SK-N-SH (cell line): ENCODE measurements around the gene EFHD1. TPM values are rescaled to one million over a fixed set of nuclear protein-coding genes. Genes with fewer than 3 reads are reported as not detected.

Experiments
- CTCF ChIA-PET: fragments of 300-600, 350-600 bp; formaldehyde crosslinking; extraction: SDS; loops from one replicate; lab custom pipeline; 2021; lab: Yijun Ruan, JAX
- POLR2A ChIA-PET: fragments of 350-600 bp; sonication (Branson Sonifier 250); formaldehyde crosslinking; extraction: SDS; loops from one replicate; lab custom pipeline; 2020; ENCODE audit warnings: antibody characterized with exemption, inconsistent platforms; lab: Yijun Ruan, JAX
- DNase-seq: peaks from one replicate; pipeline ENCODE4 v3.0.0; 2012
- H2AFZ ChIP-seq: fragments of 200-600 bp; sonication (generic); 2 replicates; pipeline ENCODE4 v1.8.1; 2016; ENCODE audit warnings: antibody characterized with exemption, mild to moderate bottlenecking, low read depth
- H3F3A ChIP-seq: fragments of 200-600 bp; sonication (generic); replicated peaks from 2 replicates; pipeline ENCODE3; 2016; ENCODE audit warnings: antibody characterized with exemption, mild to moderate bottlenecking; ENCODE audit not compliant: insufficient read depth
- H3K27ac ChIP-seq, 2 experiments: fragments of 200-500 bp in 1 of 2; fragments of 200-600 bp in 1 of 2; sonication (Bioruptor generic) in 1 of 2; sonication (generic), shearing (Covaris generic) in 1 of 2; 2 replicates each; pipeline versions ENCODE4 v1.5.1 to v1.6.1; 2014 to 2016; ENCODE audit warnings: low read depth in 2 of 2, inconsistent platforms in 1 of 2, low read length in 1 of 2, mild to moderate bottlenecking in 1 of 2, mixed read lengths in 1 of 2
- H3K27me3 ChIP-seq: fragments of 200-600 bp; sonication (generic), shearing (Covaris generic); 2 replicates; pipeline ENCODE4 v1.6.1; 2016; ENCODE audit warnings: mixed run types; ENCODE audit not compliant: insufficient read depth
- H3K36me3 ChIP-seq, 2 experiments: fragments of 200-500 bp in 1 of 2; fragments of 200-600 bp in 1 of 2; sonication (Bioruptor generic) in 1 of 2; sonication (generic) in 1 of 2; replicated peaks in 1 of 2; 2 replicates each; pipeline versions ENCODE3 to v1.5.1; 2014 to 2016; ENCODE audit warnings: low read length in 1 of 2, mild to moderate bottlenecking in 1 of 2; ENCODE audit not compliant: insufficient read depth in 2 of 2, control insufficient read depth in 1 of 2
- H3K4me1 ChIP-seq, 2 experiments: fragments of 200-500 bp in 1 of 2; fragments of 200-600 bp in 1 of 2; sonication (Bioruptor generic) in 1 of 2; sonication (generic), shearing (Covaris generic) in 1 of 2; 2 replicates each; pipeline versions ENCODE4 v1.5.1 to v1.6.1; 2014 to 2016; ENCODE audit warnings: low read depth in 1 of 2, low read length in 1 of 2, mixed run types in 1 of 2; ENCODE audit not compliant: insufficient read depth in 2 of 2, control insufficient read depth in 1 of 2
- H3K4me2 ChIP-seq: fragments of 200-600 bp; sonication (generic), shearing (Covaris generic); 2 replicates; pipeline ENCODE4 v1.6.1; 2017; ENCODE audit warnings: mixed run types
- H3K4me3 ChIP-seq, 2 experiments: fragments of 200-500 bp in 1 of 2; fragments of 200-600 bp in 1 of 2; sonication (Bioruptor generic) in 1 of 2; sonication (generic), shearing (Covaris generic) in 1 of 2; 2 replicates each; pipeline versions ENCODE4 v1.5.1 to v1.8.1; 2014 to 2016; ENCODE audit warnings: low read depth in 2 of 2, inconsistent platforms in 1 of 2, low read length in 1 of 2, mild to moderate bottlenecking in 1 of 2, mixed read lengths in 1 of 2, moderate library complexity in 1 of 2
- H3K79me2 ChIP-seq: fragments of 200-600 bp; sonication (generic); 2 replicates; pipeline ENCODE4 v1.8.1; 2017; ENCODE audit warnings: mild to moderate bottlenecking; ENCODE audit not compliant: insufficient read depth
- H3K9ac ChIP-seq: fragments of 200-600 bp; sonication (generic); 2 replicates; pipeline ENCODE4 v1.6.1; 2017; ENCODE audit warnings: mixed run types
- H3K9me2 ChIP-seq: fragments of 200-600 bp; sonication (generic); 2 replicates; pipeline ENCODE4 v1.6.1; 2017; ENCODE audit warnings: mixed run types
- H3K9me3 ChIP-seq: fragments of 200-600 bp; sonication (generic); 2 replicates; pipeline ENCODE4 v1.6.1; 2017; ENCODE audit warnings: mixed run types, mild to moderate bottlenecking, moderate library complexity
- H4K20me1 ChIP-seq: fragments of 200-600 bp; sonication (generic); 2 replicates; pipeline ENCODE4 v1.6.1; 2017; ENCODE audit warnings: mild to moderate bottlenecking, mixed run types; ENCODE audit not compliant: insufficient read depth
- CTCF ChIP-seq: fragments of 200-600 bp; sonication (generic); IDR thresholded peaks from 2 replicates; pipeline ENCODE4 v1.6.1; 2017; ENCODE audit warnings: antibody characterized with exemption, mild to moderate bottlenecking, moderate library complexity
- ELF1 ChIP-seq: IDR thresholded peaks from 2 replicates; pipeline ENCODE4 v1.4.0; 2012
- EP300 ChIP-seq, 2 experiments: IDR thresholded peaks; 2 replicates each; pipeline versions ENCODE4 v1.4.0 to v1.6.1; 2012; ENCODE audit warnings: borderline replicate concordance in 1 of 2, low read depth in 1 of 2, low read length in 1 of 2
- EZH2phosphoT487 ChIP-seq: fragments of 200-600 bp; sonication (generic); IDR thresholded peaks from 2 replicates; pipeline ENCODE4 v1.6.1; 2017; ENCODE audit warnings: low read depth, mixed run types, mild to moderate bottlenecking, antibody characterized with exemption, moderate library complexity, borderline replicate concordance
- FOSL2 ChIP-seq: IDR thresholded peaks from 2 replicates; pipeline ENCODE4 v1.4.0; 2012; ENCODE audit warnings: low read depth, mild to moderate bottlenecking, moderate library complexity, borderline replicate concordance
- GABPA ChIP-seq: IDR thresholded peaks from 2 replicates; pipeline ENCODE4 v1.4.0; 2012; ENCODE audit warnings: low read depth, mild to moderate bottlenecking
- GATA2 ChIP-seq: sonication (generic); formaldehyde crosslinking; IDR thresholded peaks from 2 replicates; pipeline ENCODE4 v1.5.0; 2020; ENCODE audit warnings: mild to moderate bottlenecking, missing genetic modification reagents
- IRF3 ChIP-seq: fragments of 150-350 bp; IDR thresholded peaks from 2 replicates; pipeline ENCODE4 v1.6.1; 2016; ENCODE audit warnings: mild to moderate bottlenecking, low read depth, low read length
- JUND ChIP-seq: IDR thresholded peaks from 2 replicates; pipeline ENCODE4 v1.4.0; 2012
- MAX ChIP-seq: IDR thresholded peaks from 2 replicates; pipeline ENCODE4 v1.4.0; 2012; ENCODE audit warnings: low read depth
- MEF2A ChIP-seq: IDR thresholded peaks from 2 replicates; pipeline ENCODE4 v1.4.0; 2012; ENCODE audit warnings: low read depth, borderline replicate concordance
- NFIC ChIP-seq: IDR thresholded peaks from 2 replicates; pipeline ENCODE4 v1.4.0; 2012; ENCODE audit warnings: borderline replicate concordance
- PBX3 ChIP-seq: IDR thresholded peaks from 2 replicates; pipeline ENCODE4; 2012
- RCOR1 ChIP-seq: fragments of 150-350 bp; IDR thresholded peaks from 2 replicates; pipeline ENCODE4 v1.6.1; 2017; ENCODE audit warnings: antibody characterized with exemption, low read length
- REST ChIP-seq: IDR thresholded peaks from 2 replicates; pipeline ENCODE4 v1.6.1; 2012; ENCODE audit warnings: mild to moderate bottlenecking, low read depth, low read length, moderate library complexity
- SIN3A ChIP-seq: IDR thresholded peaks from 2 replicates; pipeline ENCODE4 v1.6.1; 2012; ENCODE audit warnings: low read depth, mild to moderate bottlenecking, low read length, moderate library complexity, borderline replicate concordance
- TAF1 ChIP-seq: IDR thresholded peaks from 2 replicates; pipeline ENCODE4 v1.6.1; 2012; ENCODE audit warnings: low read depth, mild to moderate bottlenecking, low read length, moderate library complexity, borderline replicate concordance
- YY1 ChIP-seq: IDR thresholded peaks from 2 replicates; pipeline ENCODE4 v1.4.0; 2012; ENCODE audit warnings: low read depth, mild to moderate bottlenecking
- WGBS: methylation state at CpG from one replicate; pipeline ENCODE4 v1.1.6; 2017; ENCODE audit warnings: low lambda C conversion rate; 5-methylcytosine and 5-hydroxymethylcytosine counted together
- polyA plus RNA-seq, 3 experiments: library from polyadenylated mRNA; depleted of rRNA; stranded (reverse); fragments of >200 nt; gene quantifications; 2 replicates each; pipeline ENCODE4 v1.2.3, GENCODE V29; 2012

EFHD1 gene
- polyA plus RNA-seq, 1 of the 3 experiments (the other 2 are of a cell fraction): not detected

GRCh38 chr2:232607011-232607410 lies 26.4 kb upstream of the EFHD1 start (continued):
- TF ChIP-seq SIN3A: no peak
- TF ChIP-seq NFIC: no peak
- TF ChIP-seq, all 33 proteins: peak for 0

GRCh38 chr2:232609607-232610006 lies 23.8 kb upstream of the EFHD1 start:
- no peak overlapping the region for H3K4me3 ChIP-seq
- H3K4me2 ChIP-seq: no peak overlapping the region
- H3K27me3 ChIP-seq: no peaks in the 10 kb centered on the region
- no peak overlapping the region for H3K9ac ChIP-seq
- H3K27ac ChIP-seq: no peak overlapping the region
- H3K9me3 ChIP-seq: no peaks in the 10 kb centered on the region
- no peak for TF ChIP-seq IRF3
- no peak for TF ChIP-seq RCOR1
- TF ChIP-seq NFIC: no peak
- 83% methylated on average over 8 of the region's 8 CpGs for WGBS
- ChIA-PET CTCF (no interaction called here), POLR2A (interaction anchor here (0.6 kb wide), 1 partner anchor 417 kb away, joined by 3 read pairs; no protein-coding TSS in a partner anchor)
- no peaks in the 10 kb centered on the region for H3K36me3 ChIP-seq
- no peaks in the 10 kb centered on the region for H3F3A ChIP-seq
- H3K9me2 ChIP-seq: no peaks in the 10 kb centered on the region
- no peaks in the 10 kb centered on the region for H3K4me1 ChIP-seq
- H3K79me2 ChIP-seq: no peaks in the 10 kb centered on the region
- no peak overlapping the region for H2AFZ ChIP-seq
- no peak for DNase-seq
- no peaks in the 10 kb centered on the region for H4K20me1 ChIP-seq

- no peaks in the 10 kb centered on the region for H4K20me1 ChIP-seq
- H3K27ac ChIP-seq: no peak overlapping the region
- H3K27me3 ChIP-seq: no peaks in the 10 kb centered on the region
- H3F3A ChIP-seq: no peaks in the 10 kb centered on the region
- H3K4me3 ChIP-seq: no peak overlapping the region
- POLR2A ChIA-PET: interaction anchor here (0.6 kb wide), 2 partner anchors 176 to 417 kb away, joined by 3 read pairs; no protein-coding TSS in a partner anchor
- CTCF ChIA-PET: interaction anchor here (0.6 to 1.3 kb wide), 2 partner anchors 97 to 370 kb away, joined by 3 to 4 read pairs; no protein-coding TSS in a partner anchor
- H3K9ac ChIP-seq: no peak overlapping the region
- H3K79me2 ChIP-seq: no peaks in the 10 kb centered on the region
- H3K4me1 ChIP-seq: no peaks in the 10 kb centered on the region
- no peak overlapping the region for H3K4me2 ChIP-seq
- H3K36me3 ChIP-seq: no peaks in the 10 kb centered on the region
- WGBS: 17% methylated on average over 1 of the region's 3 CpGs
- no peak for DNase-seq
- no peak overlapping the region for H2AFZ ChIP-seq
- H3K9me2 ChIP-seq: no peaks in the 10 kb centered on the region
- no peaks in the 10 kb centered on the region for H3K9me3 ChIP-seq
- TF ChIP-seq GABPA (no peak), ELF1 (no peak), PBX3 (no peak), FOSL2 (no peak), MEF2A (no peak), NFIC (no peak), GATA2 (CRISPR knock-in tag) (no peak), JUND (no peak), TAF1 (no peak), CTCF (no peak), YY1 (no peak), MAX (no peak), EZH2phosphoT487 (no peak), EP300 (IDR thresholded peaks at IDR 0.05; ENCODE audit: borderline replicate concordance in 1 of 2, low read depth in 1 of 2, low read length in 1 of 2) (no peak), REST (no peak)
Observed at GRCh38 chr2:232610081-232610480, 23.3 kb upstream of the EFHD1 start.
